Sciatic nerve (tissue), 2 donors: ENCODE results near the gene PPP1R12B. TPM values are rescaled to one million over a fixed set of nuclear protein-coding genes. Genes with fewer than 3 reads are reported as not detected.
"Not testable (repeated sequence)": the region's sequence is repeated elsewhere in the genome, so short reads cannot be mapped to it uniquely, and the experiment has no call there.

Experiments
- ATAC-seq: fragments of 200-7000 bp; cut with Tn5 transposase; one replicate; pipeline ENCODE4 v1.9.1; 2020; ENCODE audit warnings: mild to moderate bottlenecking, moderate library complexity
- DNase-seq: peaks from one replicate; pipeline ENCODE4 v3.0.0-alpha.2; 2020; ENCODE audit warnings: low spot score
- intact Hi-C: fragments of 100-400 bp; cut with DNase I; formaldehyde crosslinking; loops from one replicate; pipeline ENCODE4 v1.14.2; 2022
- total RNA-seq: library from RNA; stranded (reverse); fragmentation: NEBNext Ultra II Directional; extraction: Animal tissue kit (Norgen Biotek cat#: 25700); gene quantifications from one replicate; pipeline ENCODE4 v1.2.1, GENCODE V29; 2021
- donor health status: DM: no; HTN: no; CAD: no.
- donor health status: DM: no; HTN: no; CAD: no.

PPP1R12B gene
- total RNA-seq, 1 donor from 2014 or later = 271 TPM

GRCh38 chr1:202580619-202581018 is 232.1 kb downstream of the PPP1R12B start:
- intact Hi-C loops = no loop called here
- no peak for ATAC-seq
- DNase-seq = no peak

GRCh38 chr1:202582350-202582749 is 233.9 kb downstream of the PPP1R12B start:
- intact Hi-C loops, DNase-seq, ATAC-seq: not testable (repeated sequence)

GRCh38 chr1:202584707-202585589 is 236.4 kb downstream of the PPP1R12B start:
- DNase-seq = no peak
- intact Hi-C loops = no loop called here
- ATAC-seq = no peak

GRCh38 chr1:202585590-202585933 is 237.1 kb downstream of the PPP1R12B start:
- peak; percentile 28 for ATAC-seq
- no peak for DNase-seq
- intact Hi-C loops = no loop called here

GRCh38 chr1:202586018-202586821 is 237.7 kb downstream of the PPP1R12B start:
- peak; percentile 89 for DNase-seq
- ATAC-seq = peak; percentile 49
- intact Hi-C loops = no loop called here

GRCh38 chr1:202586871-202587270 is 238.4 kb downstream of the PPP1R12B start:
- intact Hi-C loops = no loop called here
- ATAC-seq (peak; percentile 25), DNase-seq (no peak)

- DNase-seq = no peak
- intact Hi-C loops = no loop called here
- no peak for ATAC-seq
These were observed 239.5 kb downstream of the PPP1R12B start for GRCh38 chr1:202587859-202588485.

- DNase-seq = no peak
- no peak for ATAC-seq
- intact Hi-C loops = no loop called here
These were observed 240.1 kb downstream of the PPP1R12B start for GRCh38 chr1:202588503-202589189.

GRCh38 chr1:202589190-202589930 is 240.9 kb downstream of the PPP1R12B start:
- DNase-seq = peak; percentile 89

GRCh38 chr1:202590126-202590525 is 241.6 kb downstream of the PPP1R12B start:
- intact Hi-C loops = no loop called here
- no peak for DNase-seq
- no peak for ATAC-seq

More at GRCh38 chr1:202589190-202589930, 240.9 kb downstream of the PPP1R12B start:
- peak; percentile 92 for ATAC-seq
- intact Hi-C loops = no loop called here

- ATAC-seq (no peak), DNase-seq (no peak)
- intact Hi-C loops = no loop called here
These were observed 242.5 kb downstream of the PPP1R12B start for GRCh38 chr1:202590975-202591411.

GRCh38 chr1:202591515-202591914 is 243.0 kb downstream of the PPP1R12B start:
- no peak for DNase-seq
- no peak for ATAC-seq
- intact Hi-C loops = no loop called here

- intact Hi-C loops = no loop called here
- DNase-seq (no peak), ATAC-seq (no peak)
These were observed 243.6 kb downstream of the PPP1R12B start for GRCh38 chr1:202592146-202592545.

- ATAC-seq = no peak
- intact Hi-C loops = no loop called here
- no peak for DNase-seq
These were observed 245.3 kb downstream of the PPP1R12B start for GRCh38 chr1:202593845-202594244.

GRCh38 chr1:202596638-202597037 is 248.1 kb downstream of the PPP1R12B start:
- DNase-seq (no peak), ATAC-seq (no peak)
- intact Hi-C loops = no loop called here

- intact Hi-C loops = no loop called here
- DNase-seq = no peak
- no peak for ATAC-seq
These were observed 248.7 kb downstream of the PPP1R12B start for GRCh38 chr1:202597090-202597761.

- intact Hi-C loops = loop anchor here (10.0 kb wide), 1 partner anchor 105 kb away; no protein-coding TSS in a partner anchor
- ATAC-seq = peak; percentile 93
- DNase-seq = peak; percentile 80
These were observed 251.4 kb downstream of the PPP1R12B start for GRCh38 chr1:202599669-202600431.
